ENCODE data around the gene CHRNA10.

CHRNA10 gene

GRCh38 chr11:3671334-3672254, at the start of gene CHRNA10:
Gene CHRNA10, minus strand, starts transcription at chr11:3671384. Its CDS starts 72 bp downstream, at chr11:3671312.
- no peak for DNase-seq (ENCODE audit: low read depth)

GRCh38 chr11:3712274-3712673, 41.1 kb upstream of the CHRNA10 start:
- DNase-seq (ENCODE audit: low read depth) = no peak

GRCh38 chr11:3710485-3711259, 39.5 kb upstream of the CHRNA10 start:
- DNase-seq (ENCODE audit: low read depth) = no peak

GRCh38 chr11:3709977-3710376, 38.8 kb upstream of the CHRNA10 start:
- DNase-seq (ENCODE audit: low read depth) = no peak

GRCh38 chr11:3707176-3707575, 36.0 kb upstream of the CHRNA10 start:
- DNase-seq (ENCODE audit: low read depth) = no peak

GRCh38 chr11:3703383-3703782, 32.2 kb upstream of the CHRNA10 start:
- DNase-seq (ENCODE audit: low read depth) = no peak

- DNase-seq (ENCODE audit: low read depth) = no peak
These were observed 29.7 kb upstream of the CHRNA10 start for GRCh38 chr11:3700910-3701309.

GRCh38 chr11:3700410-3700809, 29.2 kb upstream of the CHRNA10 start:
- DNase-seq (ENCODE audit: low read depth) = no peak

- no peak for DNase-seq (ENCODE audit: low read depth)
These were observed 15.6 kb upstream of the CHRNA10 start for GRCh38 chr11:3686751-3687150.

- no peak for DNase-seq (ENCODE audit: low read depth)
These were observed 14.7 kb upstream of the CHRNA10 start for GRCh38 chr11:3685923-3686322.

GRCh38 chr11:3684819-3685172, 13.6 kb upstream of the CHRNA10 start:
- no peak for DNase-seq (ENCODE audit: low read depth)

- DNase-seq (ENCODE audit: low read depth) = no peak
These were observed 13.1 kb upstream of the CHRNA10 start for GRCh38 chr11:3684129-3684818.

GRCh38 chr11:3683039-3683438, 11.9 kb upstream of the CHRNA10 start:
- DNase-seq (ENCODE audit: low read depth) = no peak

GRCh38 chr11:3679077-3679476, 7.9 kb upstream of the CHRNA10 start:
- DNase-seq (ENCODE audit: low read depth) = no peak

- DNase-seq (ENCODE audit: low read depth) = no peak
These were observed 4.8 kb upstream of the CHRNA10 start for GRCh38 chr11:3675971-3676370.

- DNase-seq (ENCODE audit: low read depth) = no peak
These were observed 3.0 kb upstream of the CHRNA10 start for GRCh38 chr11:3674189-3674588.

- DNase-seq (ENCODE audit: low read depth) = no peak
These were observed 1.4 kb downstream of the CHRNA10 start for GRCh38 chr11:3669742-3670183.

- no peak for DNase-seq (ENCODE audit: low read depth)
These were observed 2.1 kb downstream of the CHRNA10 start for GRCh38 chr11:3669128-3669527.

- no peak for DNase-seq (ENCODE audit: low read depth)
These were observed 3.8 kb downstream of the CHRNA10 start for GRCh38 chr11:3667149-3668035.

- DNase-seq (ENCODE audit: low read depth) = no peak
These were observed 5.1 kb downstream of the CHRNA10 start for GRCh38 chr11:3666023-3666530.

GRCh38 chr11:3665336-3666022, 5.7 kb downstream of the CHRNA10 start:
- DNase-seq (ENCODE audit: low read depth) = no peak

Data from stimulated activated CD8-positive, alpha-beta memory T cell treated with anti-CD3 and anti-CD28 coated beads, Interleukin-12 subunit alpha, Interleukin-12 subunit beta, amount 100 ng/mL, for 1 hour (primary cell).